ENCODE results near the gene PPM1A.

- no peak for TF ChIP-seq CTCF (IDR thresholded peaks at IDR 0.05)
- no peak for TF ChIP-seq ZFX (IDR thresholded peaks at IDR 0.05; ENCODE audit: borderline replicate concordance)
Observed at GRCh38 chr14:60303745-60304144, 54.7 kb downstream of the PPM1A start.

All from 22Rv1 (cell line).